A549 (cell line): Measurements from ENCODE around the gene CRB2. TPM values are rescaled to one million over a fixed set of nuclear protein-coding genes. Genes with fewer than 3 reads are reported as not detected.

Experiments
- ATAC-seq, 2 experiments: fragments of 200-7000 bp in 1 of 2; fragments of >200 bp in 1 of 2; cut with Nextera tagmentation in 1 of 2; cut with Tn5 transposase in 1 of 2; 3 replicates each; pipeline versions ENCODE4 v1.8.0 to v1.9.1; 2018 to 2020; ENCODE audit warnings: mild to moderate bottlenecking in 1 of 2, moderate library complexity in 1 of 2
- CTCF ChIA-PET: fragments of 300-600 bp; sonication (Branson Sonifier 250); formaldehyde crosslinking; extraction: SDS; loops from one replicate; lab custom pipeline; 2021; ENCODE audit warnings: antibody characterized with exemption, inconsistent platforms; lab: Yijun Ruan, JAX
- POLR2A ChIA-PET: fragments of 350-600 bp; formaldehyde crosslinking; extraction: SDS; loops from one replicate; lab custom pipeline; 2021; ENCODE audit warnings: antibody characterized with exemption, inconsistent platforms; lab: Yijun Ruan, JAX
- DNase-seq, 2 experiments: peaks; one replicate each; pipeline versions ENCODE4 v3.0.0 to v3.0.0-alpha.2; 2011 to 2016; ENCODE audit warnings: low read depth in 1 of 2, low spot score in 1 of 2
- FAIRE-seq: peaks from 2 replicates; lab custom pipeline; 2011; peaks lifted over from hg19 to GRCh38; lab: Jason Lieb, UNC
- H3K27ac ChIP-seq, 2 experiments: fragments of >200 bp; sonication (Bioruptor Twin); formaldehyde crosslinking; 3 replicates each; pipeline ENCODE4 v1.5.1; 2016 to 2017
- H3K4me1 ChIP-seq: fragments of >200 bp; sonication (Bioruptor Twin); formaldehyde crosslinking; 3 replicates; pipeline ENCODE4 v1.6.1; 2016
- H3K4me2 ChIP-seq: fragments of >200 bp; sonication (Bioruptor Twin); formaldehyde crosslinking; 3 replicates; pipeline ENCODE4 v1.6.1; 2016
- H3K4me3 ChIP-seq: fragments of >200 bp; sonication (Bioruptor Twin); formaldehyde crosslinking; 3 replicates; pipeline ENCODE4 v1.5.1; 2016
- H3K9me3 ChIP-seq: fragments of >200 bp; sonication (Bioruptor Twin); formaldehyde crosslinking; 3 replicates; pipeline ENCODE4 v1.6.1; 2016
- BHLHE40 ChIP-seq: IDR thresholded peaks from 2 replicates; pipeline ENCODE4 v1.6.1; 2012; ENCODE audit warnings: low read depth, low read length, inconsistent platforms
- CBX8 ChIP-seq: fragments of 200-600 bp; sonication (generic); IDR thresholded peaks from 2 replicates; pipeline ENCODE4 v1.6.1; 2016
- CEBPB ChIP-seq, 2 experiments: fragments of >200 bp in 1 of 2; sonication (Bioruptor Twin) in 1 of 2; formaldehyde crosslinking in 1 of 2; IDR thresholded peaks; 2 replicates each; pipeline ENCODE4 v1.6.1; 2012 to 2016
- CHD4 ChIP-seq: fragments of 200-600 bp; sonication (generic); IDR thresholded peaks from 2 replicates; pipeline ENCODE4 v1.6.1; 2016; ENCODE audit warnings: antibody characterized with exemption, mild to moderate bottlenecking, borderline replicate concordance
- EHMT2 ChIP-seq: fragments of 200-600 bp; sonication (generic); IDR thresholded peaks from 2 replicates; pipeline ENCODE4 v1.6.1; 2016; ENCODE audit warnings: antibody characterized with exemption, low read depth, mild to moderate bottlenecking, moderate library complexity
- FOSL2 ChIP-seq, 2 experiments: fragments of 450-650 bp in 1 of 2; fragments of >200 bp in 1 of 2; sonication (Bioruptor Twin) in 1 of 2; formaldehyde crosslinking; IDR thresholded peaks; 2 replicates each; pipeline versions ENCODE4 v1.5.0 to v1.6.1; 2016 to 2020; ENCODE audit warnings: mild to moderate bottlenecking in 1 of 2, moderate library complexity in 1 of 2
- FOXS1 ChIP-seq: fragments of 250-450 bp; sonication (Bioruptor Pico); IDR thresholded peaks from 2 replicates; pipeline ENCODE4 v1.5.0; 2020; ENCODE audit warnings: mild to moderate bottlenecking, moderate library complexity
- HOXA7 ChIP-seq: fragments of 250-450 bp; sonication (Bioruptor Pico); IDR thresholded peaks from 2 replicates; pipeline ENCODE4 v1.5.0; 2020; ENCODE audit warnings: mild to moderate bottlenecking, moderate library complexity
- KDM1A ChIP-seq: fragments of 200-600 bp; sonication (generic); IDR thresholded peaks from 2 replicates; pipeline ENCODE4 v1.6.1; 2016; ENCODE audit warnings: low read depth, mild to moderate bottlenecking
- NFE2L2 ChIP-seq: fragments of 150-350 bp; conservative IDR thresholded peaks from 2 replicates; pipeline ENCODE4 v1.6.1; 2014; ENCODE audit warnings: low read length
- NPAS2 ChIP-seq: fragments of 250-450 bp; sonication (Bioruptor Pico); IDR thresholded peaks from 2 replicates; pipeline ENCODE4 v1.8.0; 2022; ENCODE audit warnings: mild to moderate bottlenecking, moderate library complexity, borderline replicate concordance
- PHF8 ChIP-seq: fragments of 200-600 bp; sonication (generic); IDR thresholded peaks from 2 replicates; pipeline ENCODE4 v1.6.1; 2016; ENCODE audit warnings: low read depth, mild to moderate bottlenecking, antibody characterized with exemption, moderate library complexity, borderline replicate concordance
- POLR2A ChIP-seq: IDR thresholded peaks from 2 replicates; pipeline ENCODE4 v1.6.1; 2012; ENCODE audit warnings: mild to moderate bottlenecking, low read length
- RAD21 ChIP-seq, 2 experiments: fragments of >200 bp in 1 of 2; sonication (Bioruptor Twin) in 1 of 2; formaldehyde crosslinking in 1 of 2; IDR thresholded peaks in 1 of 2; conservative IDR thresholded peaks in 1 of 2; 2 replicates in 1 of 2; 3 replicates in 1 of 2; pipeline ENCODE4 v1.6.1; 2012 to 2018; ENCODE audit warnings: inconsistent platforms in 1 of 2
- RARB ChIP-seq: fragments of 250-450 bp; sonication (Bioruptor Pico); IDR thresholded peaks from 2 replicates; pipeline ENCODE4 v1.8.0; 2021; ENCODE audit warnings: mild to moderate bottlenecking, moderate library complexity
- RCOR1 ChIP-seq: fragments of 150-350 bp; IDR thresholded peaks from 2 replicates; pipeline ENCODE4 v1.6.1; 2014; ENCODE audit warnings: antibody characterized with exemption, low read length, low read depth
- RFX5 ChIP-seq: fragments of 450-650 bp; IDR thresholded peaks from 2 replicates; pipeline ENCODE4 v1.7.1; 2014; ENCODE audit warnings: antibody characterized with exemption, mild to moderate bottlenecking, moderate library complexity
- RNF2 ChIP-seq: fragments of 200-600 bp; sonication (generic); IDR thresholded peaks from 2 replicates; pipeline ENCODE4 v1.6.1; 2016; ENCODE audit warnings: low read depth, mild to moderate bottlenecking, antibody characterized with exemption, moderate library complexity, borderline replicate concordance
- SREBF2 ChIP-seq: fragments of 450-650 bp; IDR thresholded peaks from 2 replicates; pipeline ENCODE4 v1.6.1; 2014; ENCODE audit warnings: mild to moderate bottlenecking, moderate library complexity
- TFCP2L1 ChIP-seq: fragments of 250-450 bp; sonication (Bioruptor Pico); IDR thresholded peaks from 2 replicates; pipeline ENCODE4 v1.5.0; 2021; ENCODE audit warnings: mild to moderate bottlenecking
- ZC3H11A ChIP-seq: fragments of 450-650 bp; IDR thresholded peaks from 2 replicates; pipeline ENCODE4 v1.6.1; 2014; ENCODE audit warnings: antibody characterized with exemption, mild to moderate bottlenecking
- ZNF302 ChIP-seq: fragments of 250-450 bp; sonication (Bioruptor Pico); IDR thresholded peaks from 2 replicates; pipeline ENCODE4 v1.9.0; 2021; ENCODE audit warnings: inconsistent platforms, mild to moderate bottlenecking, moderate library complexity
- ZSCAN20 ChIP-seq: fragments of 250-450 bp; sonication (Bioruptor Pico); IDR thresholded peaks from 2 replicates; pipeline ENCODE4 v1.8.0; 2022; ENCODE audit warnings: mild to moderate bottlenecking, moderate library complexity
- WGBS: methylation state at CpG from one replicate; pipeline ENCODE4 v1.1.6; 2017; ENCODE audit errors: missing lambda C conversion rate; 5-methylcytosine and 5-hydroxymethylcytosine counted together
- polyA plus RNA-seq, 4 experiments: library from polyadenylated mRNA; depleted of rRNA in 3 of 4; stranded (reverse); fragments of >200 nt; fragmentation: RNase III in 1 of 4; extraction: RNeasy Plus Mini Kit Qiagen cat#74134 plus additional on column Dnase treatment in 1 of 4; gene quantifications; 2 replicates in 3 of 4; 3 replicates in 1 of 4; pipeline ENCODE4 v1.2.3, GENCODE V29; 2011 to 2017
- TF ChIP-seq, protein P1 (sequence below): fragments of >200 bp; sonication (Bioruptor Twin); formaldehyde crosslinking; IDR thresholded peaks from 3 replicates; pipeline ENCODE4 v1.6.1; 2016
- TF ChIP-seq, protein P2 (sequence below): IDR thresholded peaks from 2 replicates; pipeline ENCODE4 v1.6.1; 2012
- TF ChIP-seq, protein P3 (sequence below): fragments of 250-450 bp; sonication (Bioruptor Pico); IDR thresholded peaks from 2 replicates; pipeline ENCODE4 v1.5.0; 2020; ENCODE audit warnings: low read depth, mild to moderate bottlenecking, moderate library complexity
- TF ChIP-seq, protein P4 (sequence below): IDR thresholded peaks from 2 replicates; pipeline ENCODE4 v1.6.1; 2012; ENCODE audit warnings: low read depth, borderline replicate concordance

Gene CRB2
- polyA plus RNA-seq, 2 of the 4 experiments (the other 2 are of a cell fraction): 0.01 to 0.05 TPM

DNA sequence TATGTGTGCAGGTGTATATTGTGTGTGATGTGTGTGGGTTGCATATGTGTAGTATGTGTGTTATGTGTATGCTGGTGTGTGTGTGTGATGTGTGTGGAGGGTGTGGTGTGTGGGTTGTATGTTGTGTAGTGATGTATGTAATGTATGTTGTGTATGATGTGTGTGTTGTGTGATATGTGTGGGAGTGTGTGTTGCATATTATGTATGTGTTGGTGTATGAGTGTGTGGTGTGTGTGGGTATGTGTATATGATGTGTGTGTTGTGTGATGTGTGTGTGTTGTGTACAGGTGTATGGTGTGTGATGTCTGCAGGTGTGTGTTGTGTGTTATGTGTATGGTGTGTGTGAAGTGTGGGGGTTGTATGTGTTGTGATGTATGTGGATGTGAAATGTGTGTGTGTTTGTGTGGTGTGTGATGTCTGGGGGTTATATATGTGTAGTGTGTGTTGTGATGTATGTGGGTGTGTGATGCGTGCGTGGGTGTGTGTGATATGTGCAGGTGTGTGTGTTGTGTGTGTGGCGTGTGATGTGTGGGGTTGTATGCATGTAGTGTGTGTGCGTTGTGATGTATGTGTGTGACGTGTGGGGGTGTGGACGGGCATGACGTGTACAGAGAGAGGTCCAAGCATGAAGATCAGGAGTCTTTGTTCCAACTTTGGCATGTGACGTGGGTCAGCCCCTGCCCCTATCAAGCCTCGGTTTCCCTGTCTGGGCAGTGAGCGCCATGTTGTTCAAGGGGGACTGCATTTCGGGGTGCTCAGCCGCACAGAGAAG is 8.5 kb upstream of the CRB2 start:
- H3K4me2 ChIP-seq: peak overlapping the region; percentile 71
- no peak for FAIRE-seq

DNA sequence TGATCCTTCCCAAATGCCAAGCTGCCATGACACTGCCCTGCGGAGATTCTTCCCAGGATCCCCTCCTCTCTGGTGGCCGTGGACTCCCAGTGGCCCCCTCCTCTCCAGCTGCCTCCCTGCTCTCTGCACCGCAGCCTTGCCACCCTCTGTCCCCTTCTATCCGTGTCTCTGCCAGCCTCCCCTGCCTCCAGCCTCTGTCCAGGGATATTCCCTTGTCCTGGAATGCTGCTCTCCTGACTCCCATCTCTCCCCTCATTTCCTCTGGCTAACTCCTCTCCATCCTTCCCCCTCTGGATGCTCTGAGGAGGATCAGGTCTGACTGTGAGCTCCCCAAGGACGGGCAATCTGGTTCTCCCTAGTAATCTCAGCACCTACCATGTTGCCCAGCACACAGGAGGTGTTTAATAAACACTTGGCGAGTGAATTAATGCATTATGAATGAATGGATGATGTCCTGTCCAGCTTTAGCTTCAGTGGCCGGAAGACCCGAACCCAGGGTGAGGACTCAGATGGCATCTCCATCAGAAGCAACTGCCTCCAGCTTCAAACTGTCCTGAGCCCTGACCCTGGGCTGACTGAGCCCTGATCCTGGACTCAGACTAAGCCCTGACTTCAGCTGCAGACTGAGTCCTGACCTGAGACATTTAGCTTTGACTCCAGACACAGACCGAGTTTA is 7.5 kb upstream of the CRB2 start:
- no peaks in the 10 kb centered on the region; the same call in 2 of the 3 replicates for H3K4me1 ChIP-seq
- no peaks in the 10 kb centered on the region for H3K9me3 ChIP-seq
- ATAC-seq: peak; percentile 37 to 46; a peak in 5 of 6 replicates
- no peak overlapping the region for H3K27ac ChIP-seq
- TF ChIP-seq SREBF2 (no peak), ZNF302 (CRISPR knock-in tag) (no peak), ZC3H11A (no peak), CHD4 (no peak), NPAS2 (CRISPR knock-in tag) (no peak), KDM1A (no peak), RARB (no peak)
- TF ChIP-seq, protein P1, sequence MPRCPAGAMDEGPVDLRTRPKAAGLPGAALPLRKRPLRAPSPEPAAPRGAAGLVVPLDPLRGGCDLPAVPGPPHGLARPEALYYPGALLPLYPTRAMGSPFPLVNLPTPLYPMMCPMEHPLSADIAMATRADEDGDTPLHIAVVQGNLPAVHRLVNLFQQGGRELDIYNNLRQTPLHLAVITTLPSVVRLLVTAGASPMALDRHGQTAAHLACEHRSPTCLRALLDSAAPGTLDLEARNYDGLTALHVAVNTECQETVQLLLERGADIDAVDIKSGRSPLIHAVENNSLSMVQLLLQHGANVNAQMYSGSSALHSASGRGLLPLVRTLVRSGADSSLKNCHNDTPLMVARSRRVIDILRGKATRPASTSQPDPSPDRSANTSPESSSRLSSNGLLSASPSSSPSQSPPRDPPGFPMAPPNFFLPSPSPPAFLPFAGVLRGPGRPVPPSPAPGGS: no peak
- TF ChIP-seq, protein P2, sequence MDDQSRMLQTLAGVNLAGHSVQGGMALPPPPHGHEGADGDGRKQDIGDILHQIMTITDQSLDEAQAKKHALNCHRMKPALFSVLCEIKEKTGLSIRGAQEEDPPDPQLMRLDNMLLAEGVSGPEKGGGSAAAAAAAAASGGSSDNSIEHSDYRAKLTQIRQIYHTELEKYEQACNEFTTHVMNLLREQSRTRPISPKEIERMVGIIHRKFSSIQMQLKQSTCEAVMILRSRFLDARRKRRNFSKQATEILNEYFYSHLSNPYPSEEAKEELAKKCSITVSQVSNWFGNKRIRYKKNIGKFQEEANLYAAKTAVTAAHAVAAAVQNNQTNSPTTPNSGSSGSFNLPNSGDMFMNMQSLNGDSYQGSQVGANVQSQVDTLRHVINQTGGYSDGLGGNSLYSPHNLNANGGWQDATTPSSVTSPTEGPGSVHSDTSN: no peak
- TF ChIP-seq, all 56 proteins: peak for 0
- 26% methylated on average over 9 of the region's 9 CpGs for WGBS
- Histone ChIP-seq H3K4me2 (peak overlapping the region; percentile 71), H3K4me3 (no peak overlapping the region)
- CTCF ChIA-PET: interaction anchor here (0.6 to 4.7 kb wide), 21 partner anchors 8 to 1226 kb away, joined by 3 to 120 read pairs (median 10); no protein-coding TSS in a partner anchor
- DNase-seq: no peak
- no peak for FAIRE-seq
- POLR2A ChIA-PET: no interaction called here

More for the DNA sequence above, 8.5 kb upstream of the CRB2 start:
- Histone ChIP-seq H3K4me3 (peak overlapping the region; percentile 26; the same call in 2 of the 3 replicates), H3K4me1 (no peaks in the 10 kb centered on the region; the same call in 2 of the 3 replicates), H3K9me3 (no peaks in the 10 kb centered on the region), H3K27ac (peak overlapping the region in 1 of 2 experiments; percentile 47; a peak in 1 of 6 replicates)
- DNase-seq (peak in 1 of 2 experiments; percentile 32), ATAC-seq (no peak)
- 26% methylated on average over 12 of the region's 12 CpGs for WGBS
- ChIA-PET POLR2A (no interaction called here), CTCF (interaction anchor here (1.1 to 4.7 kb wide), 10 partner anchors 9 to 1225 kb away, joined by 3 to 120 read pairs (median 36); no protein-coding TSS in a partner anchor)
- TF ChIP-seq BHLHE40: no peak
- TF ChIP-seq ZNF302 (CRISPR knock-in tag): no peak
- TF ChIP-seq POLR2A: no peak
- TF ChIP-seq NFE2L2: no peak
- TF ChIP-seq CEBPB (IDR thresholded peaks at IDR 0.05): no peak
- TF ChIP-seq FOSL2 (IDR thresholded peaks at IDR 0.05): no peak
- no peak for TF ChIP-seq FOSL2 (CRISPR knock-in tag; IDR thresholded peaks at IDR 0.05)
- TF ChIP-seq RARB: no peak
- no peak for TF ChIP-seq FOXS1 (CRISPR knock-in tag)
- no peak for TF ChIP-seq NPAS2 (CRISPR knock-in tag)
- TF ChIP-seq RFX5: no peak
- TF ChIP-seq RNF2: no peak
- no peak for TF ChIP-seq CBX8
- no peak for TF ChIP-seq HOXA7
- no peak for TF ChIP-seq EHMT2

DNA sequence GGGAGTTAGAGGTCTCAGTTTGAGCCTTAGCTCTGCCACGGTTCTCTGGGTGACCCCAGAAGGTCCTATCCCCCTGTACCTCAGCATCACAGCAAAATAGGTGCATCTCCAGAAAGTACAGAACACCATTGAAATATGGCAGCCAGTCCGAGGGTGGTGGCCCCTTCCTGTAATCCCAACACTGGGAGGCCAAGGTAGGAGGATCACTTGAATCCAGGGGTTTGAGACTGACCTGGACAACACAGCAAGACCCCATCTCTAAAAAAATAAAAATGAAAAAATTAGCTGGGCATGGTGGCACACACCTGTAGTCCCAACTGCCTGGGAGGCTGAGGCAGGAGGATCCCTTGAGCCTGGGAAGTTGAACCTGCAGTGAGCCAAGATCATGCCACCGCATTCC is 7.0 kb upstream of the CRB2 start:
- DNase-seq (no peak), ATAC-seq (no peak), FAIRE-seq (no peak)
- Histone ChIP-seq H3K4me3 (no peak overlapping the region), H3K9me3 (no peaks in the 10 kb centered on the region), H3K4me2 (peak overlapping the region; percentile 71; the same call in 1 of the 3 replicates), H3K4me1 (peaks cover 3% of the 10 kb centered on the region; the same call in 2 of the 3 replicates), H3K27ac (no peak overlapping the region)
- POLR2A ChIA-PET: no interaction called here
- WGBS: 27% methylated on average over 3 of the region's 3 CpGs
- CTCF ChIA-PET: interaction anchor here (0.6 to 4.7 kb wide), 33 partner anchors 8 to 1228 kb away, joined by 3 to 120 read pairs (median 7); no protein-coding TSS in a partner anchor
- TF ChIP-seq, protein P3, sequence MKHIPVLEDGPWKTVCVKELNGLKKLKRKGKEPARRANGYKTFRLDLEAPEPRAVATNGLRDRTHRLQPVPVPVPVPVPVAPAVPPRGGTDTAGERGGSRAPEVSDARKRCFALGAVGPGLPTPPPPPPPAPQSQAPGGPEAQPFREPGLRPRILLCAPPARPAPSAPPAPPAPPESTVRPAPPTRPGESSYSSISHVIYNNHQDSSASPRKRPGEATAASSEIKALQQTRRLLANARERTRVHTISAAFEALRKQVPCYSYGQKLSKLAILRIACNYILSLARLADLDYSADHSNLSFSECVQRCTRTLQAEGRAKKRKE (CRISPR knock-in tag): no peak
- TF ChIP-seq, protein P4, sequence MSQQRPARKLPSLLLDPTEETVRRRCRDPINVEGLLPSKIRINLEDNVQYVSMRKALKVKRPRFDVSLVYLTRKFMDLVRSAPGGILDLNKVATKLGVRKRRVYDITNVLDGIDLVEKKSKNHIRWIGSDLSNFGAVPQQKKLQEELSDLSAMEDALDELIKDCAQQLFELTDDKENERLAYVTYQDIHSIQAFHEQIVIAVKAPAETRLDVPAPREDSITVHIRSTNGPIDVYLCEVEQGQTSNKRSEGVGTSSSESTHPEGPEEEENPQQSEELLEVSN: no peak
- TF ChIP-seq RARB (no peak), RAD21 (conservative IDR thresholded peaks at IDR 0.05 in 1 of 2, IDR thresholded peaks at IDR 0.05 in 1 of 2) (no peak), ZSCAN20 (CRISPR knock-in tag) (no peak), CBX8 (no peak), ZNF302 (CRISPR knock-in tag) (no peak), TFCP2L1 (CRISPR knock-in tag) (no peak), RCOR1 (no peak), CHD4 (no peak), PHF8 (no peak)
